Motor neuron (in vitro differentiated cells): Measurements from ENCODE around the gene DZIP1. TPM values are rescaled to one million over a fixed set of nuclear protein-coding genes. Genes with fewer than 3 reads are reported as not detected.
"Not testable (repeated sequence)": the region's sequence is repeated elsewhere in the genome, so short reads cannot be mapped to it uniquely, and the experiment has no call there.

ENCODE experiments used
- ATAC-seq, 8 experiments: fragments of 200-7000 bp; cut with Tn5 transposase; replicated peaks in 6 of 8; 2 replicates each; pipeline ENCODE4 v1.8.0; 2021; ENCODE audit warnings: mild to moderate bottlenecking in 8 of 8, moderate library complexity in 8 of 8
- H3K27ac ChIP-seq, 2 donors: fragments of 250-450 bp; sonication (Bioruptor Pico); 2 replicates each; pipeline ENCODE4 v1.9.0; 2021; ENCODE audit warnings: antibody characterized with exemption in 2 of 2, mild to moderate bottlenecking in 2 of 2, moderate library complexity in 1 of 2
- H3K4me1 ChIP-seq, 2 donors: fragments of 250-450 bp; sonication (Bioruptor Pico); replicated peaks in 1 of 2; 2 replicates each; pipeline ENCODE4 v1.6.1; 2021; ENCODE audit warnings: antibody characterized with exemption in 2 of 2, mild to moderate bottlenecking in 2 of 2, moderate library complexity in 1 of 2
- H3K4me3 ChIP-seq, 5 donors: fragments of 250-450 bp; sonication (Bioruptor Pico); 2 replicates each; pipeline ENCODE4 v1.9.0; 2021; ENCODE audit warnings: antibody characterized with exemption in 5 of 5, mild to moderate bottlenecking in 5 of 5, moderate library complexity in 4 of 5
- whole genome bisulfite sequencing, 10 experiments: fragments of 450-650 bp; shearing (Covaris generic); methylation state at CpG; one replicate each; pipeline ENCODE4 v1.0.0; 2022; 5-methylcytosine and 5-hydroxymethylcytosine counted together
- in situ Hi-C, 9 experiments: fragments of 400-800 bp; cut with MboI; loops; one replicate each; pipeline ENCODE4 v1.15.0; 2021; ENCODE audit warnings: low sequenced_read_pairs in 9 of 9, low pct_unique_long_range_greater_than_20kb in 2 of 9; ENCODE audit not compliant: unreplicated experiment in 9 of 9
- total RNA-seq, 8 experiments: library from RNA; unstranded; fragments of 300-600 nt; gene quantifications; 2 replicates each; pipeline versions ENCODE4 v1.2.3 to v1.2.4, GENCODE V29; 2022

DZIP1 gene
- total RNA-seq = 10 to 100 TPM; 21.5 to 61.3 (median 37.2) TPM

- peak; percentile 77 to 88 (median 82) for ATAC-seq
- Histone ChIP-seq H3K27ac (peak within 1 kb of the TSS; percentile 56 to 74), H3K4me1 (peaks cover 9 to 20% of the 10 kb centered on the region in 2 donors), H3K4me3 (peak within 1 kb of the TSS; percentile 48 to 96 (median 77))
- in situ Hi-C loops = loop anchor here in 1 of 9 experiments (25.0 kb wide), 1 partner anchor 193 kb away; no protein-coding TSS in a partner anchor
- WGBS, 10 experiments = 0 to 67% (median 51%) methylated on average over 1 to 12 of the region's 30 CpGs; no CpG with 5 or more reads in 5 of the 10 experiments
These were observed at the start of gene DZIP1 for GRCh38 chr13:95644601-95645052. DZIP1 (minus strand) TSS chr13:95644706; CDS start chr13:95642029, 2,677 bp downstream.

GRCh38 chr13:95690986-95691385, 46.5 kb upstream of the DZIP1 start:
- ATAC-seq, in situ Hi-C loops: not testable (repeated sequence)
- WGBS, 10 experiments = no CpG with 5 or more reads among the region's 28 CpGs

GRCh38 chr13:95689582-95689926, 45.0 kb upstream of the DZIP1 start:
- WGBS, 10 experiments = 95 to 100% (median 100%) methylated on average over 1 to 3 of the region's 3 CpGs; no CpG with 5 or more reads in 1 of the 10 experiments
- in situ Hi-C loops = no loop called here
- Histone ChIP-seq H3K4me3 (no peak overlapping the region), H3K4me1 (no peaks in the 10 kb centered on the region), H3K27ac (no peak overlapping the region)
- no peak for ATAC-seq

More at GRCh38 chr13:95690986-95691385, 46.5 kb upstream of the DZIP1 start:
- H3K27ac ChIP-seq, H3K4me3 ChIP-seq, H3K4me1 ChIP-seq: not testable (repeated sequence)

GRCh38 chr13:95684960-95685359, 40.5 kb upstream of the DZIP1 start:
- H3K27ac ChIP-seq, ATAC-seq, H3K4me3 ChIP-seq, in situ Hi-C loops, H3K4me1 ChIP-seq: not testable (repeated sequence)
- 80 to 100% (median 100%) methylated on average over 1 to 4 of the region's 5 CpGs; no CpG with 5 or more reads in 3 of the 10 experiments for WGBS, 10 experiments

- Histone ChIP-seq H3K27ac (no peak overlapping the region), H3K4me3 (no peak overlapping the region), H3K4me1 (no peaks in the 10 kb centered on the region)
- WGBS, 10 experiments = 42 to 100% (median 61%) methylated on average over 1 to 2 of the region's 2 CpGs; no CpG with 5 or more reads in 2 of the 10 experiments
- peak in 2 of 8 experiments; percentile 27 to 49 for ATAC-seq
- in situ Hi-C loops = no loop called here
These were observed 39.9 kb upstream of the DZIP1 start for GRCh38 chr13:95684418-95684817.

- H3K27ac ChIP-seq = no peak overlapping the region
- H3K4me3 ChIP-seq = no peak overlapping the region
- H3K4me1 ChIP-seq = peaks cover 6 to 9% of the 10 kb centered on the region in 2 donors
- 56 to 94% (median 88%) methylated on average over 1 to 2 of the region's 2 CpGs; no CpG with 5 or more reads in 2 of the 10 experiments for WGBS, 10 experiments
- in situ Hi-C loops = no loop called here
- no peak for ATAC-seq
These were observed 35.2 kb upstream of the DZIP1 start for GRCh38 chr13:95679722-95680121.

- ATAC-seq = no peak
- 52 to 100% (median 81%) methylated on average over 1 to 4 of the region's 4 CpGs; no CpG with 5 or more reads in 2 of the 10 experiments for WGBS, 10 experiments
- H3K27ac ChIP-seq = no peak overlapping the region
- in situ Hi-C loops = no loop called here
- peak overlapping the region in 4 of 5 donors; percentile 56 to 83 (median 78) for H3K4me3 ChIP-seq
- H3K4me1 ChIP-seq = peaks cover 6 to 13% of the 10 kb centered on the region in 2 donors
These were observed 34.5 kb upstream of the DZIP1 start for GRCh38 chr13:95678967-95679366.

- Histone ChIP-seq H3K27ac (peak overlapping the region; percentile 78 to 92), H3K4me1 (peaks cover 6 to 13% of the 10 kb centered on the region in 2 donors), H3K4me3 (peak overlapping the region; percentile 56 to 84 (median 79))
- in situ Hi-C loops = no loop called here
- 0 to 11% (median 0%) methylated on average over 5 to 19 of the region's 30 CpGs; no CpG with 5 or more reads in 1 of the 10 experiments for WGBS, 10 experiments
- ATAC-seq = no peak
These were observed 33.2 kb upstream of the DZIP1 start for GRCh38 chr13:95677564-95678266.

- in situ Hi-C loops = no loop called here
- Histone ChIP-seq H3K4me3 (peak within 1 kb of the TSS; percentile 56 to 84 (median 79)), H3K4me1 (peaks cover 6 to 13% of the 10 kb centered on the region in 2 donors), H3K27ac (peak within 1 kb of the TSS; percentile 78 to 94)
- peak; percentile 90 to 96 (median 94) for ATAC-seq
- 0 to 2% (median 0%) methylated on average over 1 to 11 of the region's 90 CpGs; no CpG with 5 or more reads in 5 of the 10 experiments for WGBS, 10 experiments
These were observed 32.5 kb upstream of the DZIP1 start, which contains the start of gene DNAJC3 for GRCh38 chr13:95676762-95677563. DNAJC3 (plus strand) TSS chr13:95677139; CDS start chr13:95677256, 117 bp downstream.

- H3K4me1 ChIP-seq = peaks cover 6 to 13% of the 10 kb centered on the region in 2 donors
- ATAC-seq = peak in 3 of 8 experiments; percentile 7 to 23 (median 8)
- H3K27ac ChIP-seq = peak overlapping the region; percentile 76 to 94
- H3K4me3 ChIP-seq = peak overlapping the region; percentile 56 to 84 (median 79)
- in situ Hi-C loops = no loop called here
- WGBS, 10 experiments = 0 to 3% (median 0%) methylated on average over 1 to 16 of the region's 32 CpGs; no CpG with 5 or more reads in 1 of the 10 experiments
These were observed 31.7 kb upstream of the DZIP1 start for GRCh38 chr13:95676105-95676761.

GRCh38 chr13:95671597-95671996, 27.1 kb upstream of the DZIP1 start:
- Histone ChIP-seq H3K4me1 (peaks cover 0 to 10% of the 10 kb centered on the region in 2 donors), H3K4me3 (no peak overlapping the region), H3K27ac (no peak overlapping the region)
- in situ Hi-C loops = loop anchor here in 1 of 9 experiments (25.0 kb wide), 1 partner anchor 166 kb away; no protein-coding TSS in a partner anchor
- no peak for ATAC-seq
- WGBS, 10 experiments = 46 to 100% (median 96%) methylated on average over 3 to 4 of the region's 5 CpGs; no CpG with 5 or more reads in 5 of the 10 experiments

- not testable (repeated sequence) for H3K27ac ChIP-seq, ATAC-seq, H3K4me1 ChIP-seq, H3K4me3 ChIP-seq
- in situ Hi-C loops = loop anchor here in 1 of 9 experiments (25.0 kb wide), 1 partner anchor 170 kb away; no protein-coding TSS in a partner anchor
These were observed 22.7 kb upstream of the DZIP1 start for GRCh38 chr13:95667235-95667634.
